HG03139 (cell line): Measurements from ENCODE around the gene HS6ST3.

Experiments used
- ATAC-seq: cut with Tn5 transposase; IDR thresholded peaks from one replicate; pipeline ENCODE4 v1.9.1; 2021; ENCODE audit not compliant: unreplicated experiment

HS6ST3 gene

GRCh38 chr13:96294930-96295881 is 205.3 kb downstream of the HS6ST3 start:
- no peak for ATAC-seq

- no peak for ATAC-seq
Measured at GRCh38 chr13:96297360-96297759, 207.5 kb downstream of the HS6ST3 start.

GRCh38 chr13:96299235-96299634 is 209.3 kb downstream of the HS6ST3 start:
- no peak for ATAC-seq

GRCh38 chr13:96308568-96308967 is 218.7 kb downstream of the HS6ST3 start:
- no peak for ATAC-seq

- ATAC-seq: no peak
Measured at GRCh38 chr13:96314974-96315373, 225.1 kb downstream of the HS6ST3 start.

- ATAC-seq: no peak
Measured at GRCh38 chr13:96338030-96338429, 248.1 kb downstream of the HS6ST3 start.

- ATAC-seq: no peak
Measured at GRCh38 chr13:96342286-96342685, 252.4 kb downstream of the HS6ST3 start.

GRCh38 chr13:96342852-96343465 is 253.1 kb downstream of the HS6ST3 start:
- ATAC-seq: no peak

- no peak for ATAC-seq
Measured at GRCh38 chr13:96346921-96347320, 257.0 kb downstream of the HS6ST3 start.

GRCh38 chr13:96373597-96373996 is 283.7 kb downstream of the HS6ST3 start:
- no peak for ATAC-seq

GRCh38 chr13:96377835-96378234 is 287.9 kb downstream of the HS6ST3 start:
- ATAC-seq: no peak

- no peak for ATAC-seq
Measured at GRCh38 chr13:96379967-96380366, 290.1 kb downstream of the HS6ST3 start.

GRCh38 chr13:96381681-96382080 is 291.8 kb downstream of the HS6ST3 start:
- ATAC-seq: no peak

GRCh38 chr13:96388598-96388997 is 298.7 kb downstream of the HS6ST3 start:
- ATAC-seq: no peak

GRCh38 chr13:96391606-96392005 is 301.7 kb downstream of the HS6ST3 start:
- ATAC-seq: no peak

- ATAC-seq: no peak
Measured at GRCh38 chr13:96397807-96398206, 307.9 kb downstream of the HS6ST3 start.

GRCh38 chr13:96398486-96398885 is 308.6 kb downstream of the HS6ST3 start:
- no peak for ATAC-seq

GRCh38 chr13:96403241-96403640 is 313.3 kb downstream of the HS6ST3 start:
- no peak for ATAC-seq

- no peak for ATAC-seq
Measured at GRCh38 chr13:96403651-96404050, 313.7 kb downstream of the HS6ST3 start.

- ATAC-seq: no peak
Measured at GRCh38 chr13:96415831-96416385, 326.0 kb downstream of the HS6ST3 start.

- no peak for ATAC-seq
Measured at GRCh38 chr13:96417939-96418685, 328.2 kb downstream of the HS6ST3 start.
